WI38 (cell line): ENCODE results near the gene HID1.

Experiments used
- H3K4me3 ChIP-seq: 2 replicates; pipeline ENCODE4 v1.5.1; 2011; ENCODE audit warnings: low read depth, mild to moderate bottlenecking, control low read depth, low read length
- CTCF ChIP-seq: IDR thresholded peaks from 2 replicates; pipeline ENCODE4 v1.5.1; 2012; ENCODE audit warnings: low read depth, mild to moderate bottlenecking, control low read depth, low read length

HID1 gene

DNA sequence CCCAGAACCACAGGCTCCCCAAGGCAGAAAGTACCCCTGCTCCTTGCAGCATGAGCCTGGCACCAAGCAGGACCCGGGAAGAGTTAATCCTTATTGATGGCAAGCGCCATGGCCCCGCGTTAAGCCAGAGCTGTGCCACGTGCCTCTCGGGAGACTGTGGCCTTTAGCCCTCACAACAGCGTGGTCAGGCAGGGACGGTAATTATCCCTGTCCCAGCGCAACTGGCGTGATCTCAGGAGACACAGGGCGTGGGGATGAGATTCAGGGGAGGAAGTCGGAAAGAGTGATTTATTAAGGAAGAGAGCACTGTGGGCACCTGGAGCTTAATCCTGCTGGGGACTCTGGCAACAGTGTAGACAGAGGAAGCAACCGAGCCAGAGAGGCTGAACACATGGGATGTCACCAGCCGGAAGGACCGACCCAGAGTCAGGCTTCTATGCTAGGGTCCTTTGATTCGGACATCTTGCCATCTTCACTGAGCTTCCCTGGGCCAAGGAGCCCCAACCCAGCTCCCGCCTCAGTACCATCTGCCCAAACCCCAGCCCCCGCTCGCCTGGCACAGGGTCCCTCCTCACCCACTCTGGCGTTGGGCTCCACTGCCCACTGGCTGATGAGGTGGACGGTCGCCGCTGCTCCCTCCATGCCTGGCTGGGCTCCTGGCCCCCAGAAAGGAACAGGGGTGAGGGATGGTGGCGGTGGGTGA, 20.0 kb downstream of the HID1 start:
- H3K4me3 ChIP-seq = no peak overlapping the region
- TF ChIP-seq CTCF = no peak

- TF ChIP-seq CTCF = no peak
- H3K4me3 ChIP-seq = no peak overlapping the region
Measured at GRCh38 chr17:74951680-74952421, 20.7 kb downstream of the HID1 start.

GRCh38 chr17:74951065-74951464, 21.5 kb downstream of the HID1 start:
- no peak for TF ChIP-seq CTCF
- no peak overlapping the region for H3K4me3 ChIP-seq

- H3K4me3 ChIP-seq = no peak overlapping the region
- TF ChIP-seq CTCF = no peak
Measured at GRCh38 chr17:74950207-74950606, 22.4 kb downstream of the HID1 start.

DNA sequence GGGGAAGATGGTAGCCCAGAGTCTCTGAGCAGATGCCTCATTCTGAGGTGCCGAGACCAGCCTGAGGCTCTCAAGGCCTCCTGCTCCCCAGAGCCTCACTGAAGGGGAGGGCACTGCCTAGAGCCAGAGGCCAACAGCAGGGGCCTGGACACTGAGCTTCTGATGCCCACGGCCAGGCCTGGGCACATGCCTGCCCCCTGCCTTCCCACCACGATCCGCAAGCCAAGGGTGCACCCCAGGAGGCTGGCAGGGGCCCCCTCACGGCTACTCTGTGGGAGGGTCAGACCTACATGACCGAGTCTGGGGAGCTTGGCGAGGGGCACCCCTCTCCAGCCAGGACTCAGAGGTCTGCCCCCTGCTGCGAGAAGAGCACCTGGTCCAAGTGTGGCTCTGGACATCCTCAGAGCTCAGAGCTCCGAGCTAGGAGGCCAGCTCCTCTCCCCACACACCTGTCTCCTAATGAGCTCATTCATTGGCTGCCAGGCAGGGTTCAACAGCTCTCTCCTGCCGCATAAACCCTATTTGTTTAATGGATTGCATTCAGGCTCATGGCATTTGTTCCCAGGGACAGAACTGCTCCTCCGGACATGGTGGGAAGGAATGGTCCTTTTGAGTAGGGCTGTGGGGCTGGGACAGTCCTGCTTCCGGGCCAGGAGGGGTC, 23.0 kb downstream of the HID1 start:
- no peak overlapping the region for H3K4me3 ChIP-seq
- TF ChIP-seq CTCF = no peak

- no peak for TF ChIP-seq CTCF
- H3K4me3 ChIP-seq = no peak overlapping the region
Measured at GRCh38 chr17:74947041-74947754, 25.4 kb downstream of the HID1 start.

GRCh38 chr17:74946641-74947040, 25.9 kb downstream of the HID1 start:
- no peak for TF ChIP-seq CTCF
- H3K4me3 ChIP-seq = no peak overlapping the region
